ENCODE data around the gene PRC1.
A peak's percentile ranks its signal among the peaks of the same experiment; 100 is the strongest.

Gene PRC1

GRCh38 chr15:90981681-90982080 is 12.7 kb downstream of the PRC1 start:
- no peak for DNase-seq (ENCODE audit: low read depth)
- H3K4me3 ChIP-seq (ENCODE audit: low read length): no peak overlapping the region
- no peak for TF ChIP-seq CTCF (IDR thresholded peaks at IDR 0.05; ENCODE audit: insufficient read depth, low read depth, low read length, missing control alignments)

- no peak for TF ChIP-seq CTCF (IDR thresholded peaks at IDR 0.05; ENCODE audit: insufficient read depth, low read depth, low read length, missing control alignments)
- no peak for DNase-seq (ENCODE audit: low read depth)
These were observed 14.8 kb downstream of the PRC1 start for GRCh38 chr15:90979582-90979981.

GRCh38 chr15:90974216-90974615 is 20.1 kb downstream of the PRC1 start:
- DNase-seq (ENCODE audit: low read depth): no peak
- TF ChIP-seq CTCF (IDR thresholded peaks at IDR 0.05; ENCODE audit: insufficient read depth, low read depth, low read length, missing control alignments): no peak

More at GRCh38 chr15:90979582-90979981, 14.8 kb downstream of the PRC1 start:
- H3K4me3 ChIP-seq (ENCODE audit: low read length): no peak overlapping the region

GRCh38 chr15:90972133-90972532 is 22.2 kb downstream of the PRC1 start:
- no peak for TF ChIP-seq CTCF (IDR thresholded peaks at IDR 0.05; ENCODE audit: insufficient read depth, low read depth, low read length, missing control alignments)
- H3K4me3 ChIP-seq (ENCODE audit: low read length): no peak overlapping the region
- DNase-seq (ENCODE audit: low read depth): no peak

More at GRCh38 chr15:90974216-90974615, 20.1 kb downstream of the PRC1 start:
- H3K4me3 ChIP-seq (ENCODE audit: low read length): no peak overlapping the region

GRCh38 chr15:90970274-90970673 is 24.1 kb downstream of the PRC1 start:
- TF ChIP-seq CTCF (IDR thresholded peaks at IDR 0.05; ENCODE audit: insufficient read depth, low read depth, low read length, missing control alignments): no peak
- H3K4me3 ChIP-seq (ENCODE audit: low read length): no peak overlapping the region
- DNase-seq (ENCODE audit: low read depth): no peak

GRCh38 chr15:90968434-90968833 is 25.9 kb downstream of the PRC1 start:
- DNase-seq (ENCODE audit: low read depth): peak; percentile 58
- TF ChIP-seq CTCF (IDR thresholded peaks at IDR 0.05; ENCODE audit: insufficient read depth, low read depth, low read length, missing control alignments): no peak
- no peak overlapping the region for H3K4me3 ChIP-seq (ENCODE audit: low read length)

- H3K4me3 ChIP-seq (ENCODE audit: low read length): no peak overlapping the region
- DNase-seq (ENCODE audit: low read depth): peak; percentile 70
- TF ChIP-seq CTCF (IDR thresholded peaks at IDR 0.05; ENCODE audit: insufficient read depth, low read depth, low read length, missing control alignments): no peak
These were observed 27.1 kb downstream of the PRC1 start for GRCh38 chr15:90967206-90967605.

Data from epithelial cell of esophagus (primary cell).